ENCODE measurements around the gene USP36. TPM values are rescaled to one million over a fixed set of nuclear protein-coding genes. Genes with fewer than 3 reads are reported as not detected.

Gene USP36
- total and polyA plus RNA-seq, 9 of the 15 experiments (the other 6 are each of a cell fraction or from before 2014, with no cell fraction given) = 6.4 to 72.8 (median 22.5) TPM

- no peak for TF ChIP-seq ZBTB7A (IDR thresholded peaks at IDR 0.05; ENCODE audit: borderline replicate concordance, control insufficient read depth, low read depth, low read length)
- TF ChIP-seq CAMTA2 (CRISPR knock-in tag; conservative IDR thresholded peaks at IDR 0.05) = no peak
- no peak for TF ChIP-seq ZNF384 (IDR thresholded peaks at IDR 0.05; ENCODE audit: low read depth, low read length)
- no peak for TF ChIP-seq POLR2AphosphoS5 (IDR thresholded peaks at IDR 0.05; ENCODE audit: control insufficient read depth, insufficient read depth, low read depth, low read length)
Observed at GRCh38 chr17:78791840-78792709, 48.5 kb downstream of the USP36 start (continued).

- 92% methylated on average over 4 of the region's 4 CpGs for WGBS (ENCODE audit: insufficient coverage, low coverage, missing lambda C conversion rate)
- peaks cover 25% of the 10 kb centered on the region; the same call in 2 of the 3 replicates for H3K36me3 ChIP-seq (ENCODE audit: control insufficient read depth, insufficient read depth, low read length)
- no peaks in the 10 kb centered on the region for H3K79me2 ChIP-seq (ENCODE audit: control insufficient read depth, insufficient read depth, low read length)
- no peak overlapping the region for H3K4me2 ChIP-seq (ENCODE audit: insufficient read depth, low read length)
- H3K9ac ChIP-seq (ENCODE audit: insufficient read depth in 1 of 2, low read depth in 2 of 2, low read length in 2 of 2) = no peak overlapping the region
- TF ChIP-seq E2F8 (IDR thresholded peaks at IDR 0.05; ENCODE audit: low read depth, partially characterized antibody) = no peak
- TF ChIP-seq CHCHD3 (CRISPR knock-in tag; IDR thresholded peaks at IDR 0.05) = no peak
- TF ChIP-seq CAMTA2 (CRISPR knock-in tag; conservative IDR thresholded peaks at IDR 0.05) = no peak
- TF ChIP-seq ZNF644 (tag; IDR thresholded peaks at IDR 0.05; ENCODE audit: low read depth) = no peak
- TF ChIP-seq CREBBP (IDR thresholded peaks at IDR 0.05; ENCODE audit: low read depth, low read length) = no peak
- no peak for TF ChIP-seq POLR3A (IDR thresholded peaks at IDR 0.05; ENCODE audit: borderline replicate concordance, extremely low read depth, insufficient read depth, insufficient read length)
- TF ChIP-seq EP300 (IDR thresholded peaks at IDR 0.05; ENCODE audit: low read length) = no peak
- no peak overlapping the region for H2AFZ ChIP-seq (ENCODE audit: low read depth, low read length)
- FAIRE-seq (no peak), ATAC-seq (no peak), DNase-seq (ENCODE audit: extremely low read depth in 1 of 4, low spot score in 3 of 4) (no peak)
- no peak overlapping the region for H3K4me3 ChIP-seq
- intact Hi-C loops (cut with micrococcal nuclease) (no loop called here), in situ Hi-C loops (cut with MboI) (no loop called here)
- H3K9me1 ChIP-seq (ENCODE audit: control insufficient read depth, insufficient read depth, low read length) = peaks cover 4% of the 10 kb centered on the region
- CTCF ChIA-PET (ENCODE audit: low intra/inter-chr PET ratio) = interaction anchor here (0.7 kb wide), 1 partner anchor 700 kb away, joined by 3 read pairs; no protein-coding TSS in a partner anchor
- H3K27me3 ChIP-seq (ENCODE audit: control insufficient read depth in 2 of 2, insufficient read depth in 2 of 2, low read length in 2 of 2) = no peaks in the 10 kb centered on the region
- no TSS peak for BruUV-seq (replicated peaks)
- no peak overlapping the region for H3K27ac ChIP-seq (ENCODE audit: extremely low read depth, low read depth, low read length)
- no peaks in the 10 kb centered on the region for H3K9me3 ChIP-seq (replicated peaks; ENCODE audit: control insufficient read depth, insufficient read depth, low read depth, low read length)
- H4K20me1 ChIP-seq (replicated peaks; ENCODE audit: control insufficient read depth, insufficient read depth, low read length) = no peaks in the 10 kb centered on the region; the same call in 1 of the 2 replicates
- POLR2A ChIA-PET = interaction anchor here (1.3 kb wide), 1 partner anchor 8 kb away, joined by 3 read pairs; no protein-coding TSS in a partner anchor
- H3K4me1 ChIP-seq (replicated peaks in 1 of 2; ENCODE audit: control insufficient read depth in 2 of 2, insufficient read depth in 2 of 2, low read length in 2 of 2) = peaks cover 9 to 13% of the 10 kb centered on the region in 2 experiments
Observed at GRCh38 chr17:78790552-78790951, 50.1 kb downstream of the USP36 start.

Measured in K562 (cell line).